ENCODE measurements around the gene DDX47.
"Not testable (repeated sequence)": the region's sequence is repeated elsewhere in the genome, so short reads cannot be mapped to it uniquely, and the experiment has no call there.

Gene DDX47

DNA sequence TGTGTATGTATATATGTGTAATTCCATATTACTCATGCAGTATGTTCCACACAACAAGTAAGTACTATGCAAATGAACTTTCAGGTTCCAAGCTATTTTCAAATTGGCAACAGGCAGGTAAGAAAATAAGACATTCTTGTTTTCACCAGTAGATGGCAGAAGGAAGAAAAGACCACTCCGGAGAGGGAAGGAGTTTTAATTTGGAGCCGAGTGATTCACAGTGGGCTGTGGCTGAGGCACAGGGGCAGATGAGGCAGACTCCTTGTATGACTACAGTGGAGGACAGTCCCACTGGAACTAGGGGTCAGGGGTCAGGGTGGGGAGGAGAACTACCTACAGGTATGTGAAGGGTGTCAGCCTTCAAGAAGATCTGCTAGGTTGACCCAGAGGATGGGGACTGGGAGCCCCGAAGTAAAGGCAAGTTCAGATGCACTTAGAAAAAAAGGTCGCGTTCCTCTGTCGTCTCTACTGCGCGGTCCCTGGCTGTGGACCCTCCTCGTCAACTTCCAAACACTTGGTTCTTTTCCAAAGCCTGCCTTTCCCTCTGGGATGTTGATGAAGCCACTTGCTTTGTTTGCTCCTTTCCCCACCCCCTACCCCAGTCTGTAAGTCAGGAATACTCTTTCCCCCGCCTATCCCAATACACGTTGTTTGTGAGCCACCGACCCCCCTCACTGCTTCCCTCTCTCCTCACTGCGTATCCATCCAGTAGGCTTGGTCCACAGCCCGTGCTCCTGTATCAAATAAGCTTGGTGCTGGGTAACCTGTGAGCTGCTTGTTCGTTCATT, 24.1 kb downstream of the DDX47 start:
- peak; percentile 83 to 90 for DNase-seq (ENCODE audit: low read depth in 2 of 2)
- H3K4me3 ChIP-seq (replicated peaks in 1 of 2; ENCODE audit: low read depth in 2 of 2, low read length in 2 of 2): no peak overlapping the region
- TF ChIP-seq, protein P1, sequence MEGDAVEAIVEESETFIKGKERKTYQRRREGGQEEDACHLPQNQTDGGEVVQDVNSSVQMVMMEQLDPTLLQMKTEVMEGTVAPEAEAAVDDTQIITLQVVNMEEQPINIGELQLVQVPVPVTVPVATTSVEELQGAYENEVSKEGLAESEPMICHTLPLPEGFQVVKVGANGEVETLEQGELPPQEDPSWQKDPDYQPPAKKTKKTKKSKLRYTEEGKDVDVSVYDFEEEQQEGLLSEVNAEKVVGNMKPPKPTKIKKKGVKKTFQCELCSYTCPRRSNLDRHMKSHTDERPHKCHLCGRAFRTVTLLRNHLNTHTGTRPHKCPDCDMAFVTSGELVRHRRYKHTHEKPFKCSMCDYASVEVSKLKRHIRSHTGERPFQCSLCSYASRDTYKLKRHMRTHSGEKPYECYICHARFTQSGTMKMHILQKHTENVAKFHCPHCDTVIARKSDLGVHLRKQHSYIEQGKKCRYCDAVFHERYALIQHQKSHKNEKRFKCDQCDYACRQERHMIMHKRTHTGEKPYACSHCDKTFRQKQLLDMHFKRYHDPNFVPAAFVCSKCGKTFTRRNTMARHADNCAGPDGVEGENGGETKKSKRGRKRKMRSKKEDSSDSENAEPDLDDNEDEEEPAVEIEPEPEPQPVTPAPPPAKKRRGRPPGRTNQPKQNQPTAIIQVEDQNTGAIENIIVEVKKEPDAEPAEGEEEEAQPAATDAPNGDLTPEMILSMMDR (IDR thresholded peaks at IDR 0.05; ENCODE audit: low read depth, low read length): peak; percentile 58

DNA sequence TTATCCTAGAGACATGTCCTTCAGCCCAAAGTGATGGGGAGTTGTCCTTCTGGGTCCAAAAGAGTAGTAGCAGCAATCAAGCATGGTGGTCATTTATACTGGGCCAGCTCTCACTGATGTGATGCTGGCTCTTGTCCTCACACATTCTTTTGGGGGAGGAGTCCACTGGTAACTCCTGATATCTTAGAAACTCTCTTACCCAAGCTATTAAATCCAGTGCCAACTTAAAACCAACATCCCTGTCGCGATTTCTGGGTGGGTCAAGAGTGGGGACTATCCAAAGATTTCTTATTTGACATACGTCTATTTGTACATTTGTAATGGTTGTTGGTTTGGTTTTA, 24.6 kb downstream of the DDX47 start:
- no peak overlapping the region for H3K4me3 ChIP-seq (replicated peaks in 1 of 2; ENCODE audit: low read depth in 2 of 2, low read length in 2 of 2)
- DNase-seq (ENCODE audit: low read depth in 2 of 2): no peak
- TF ChIP-seq, protein P1 (IDR thresholded peaks at IDR 0.05; ENCODE audit: low read depth, low read length): no peak

DNA sequence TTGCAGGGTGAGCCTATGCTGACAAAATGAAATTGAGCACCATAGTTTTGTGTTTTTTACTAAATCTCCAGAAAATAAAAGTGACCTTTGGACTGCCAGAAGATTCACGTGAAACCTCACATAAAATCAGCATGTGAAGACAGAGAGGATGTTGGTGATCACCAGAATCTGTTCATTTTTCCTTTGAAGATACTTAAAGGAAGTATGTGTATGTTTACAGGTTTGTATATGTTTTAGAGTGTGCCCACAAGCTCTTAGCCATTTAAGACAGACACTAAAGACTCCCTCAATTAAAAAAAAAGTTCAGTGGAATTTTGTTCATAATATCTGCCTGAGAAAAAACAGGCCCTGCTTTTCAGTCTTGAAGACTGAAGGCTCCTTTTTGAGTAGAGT, 25.9 kb downstream of the DDX47 start:
- no peak for DNase-seq (ENCODE audit: low read depth in 2 of 2)
- TF ChIP-seq, protein P1 (IDR thresholded peaks at IDR 0.05; ENCODE audit: low read depth, low read length): no peak
- H3K4me3 ChIP-seq (replicated peaks in 1 of 2; ENCODE audit: low read depth in 2 of 2, low read length in 2 of 2): no peak overlapping the region

DNA sequence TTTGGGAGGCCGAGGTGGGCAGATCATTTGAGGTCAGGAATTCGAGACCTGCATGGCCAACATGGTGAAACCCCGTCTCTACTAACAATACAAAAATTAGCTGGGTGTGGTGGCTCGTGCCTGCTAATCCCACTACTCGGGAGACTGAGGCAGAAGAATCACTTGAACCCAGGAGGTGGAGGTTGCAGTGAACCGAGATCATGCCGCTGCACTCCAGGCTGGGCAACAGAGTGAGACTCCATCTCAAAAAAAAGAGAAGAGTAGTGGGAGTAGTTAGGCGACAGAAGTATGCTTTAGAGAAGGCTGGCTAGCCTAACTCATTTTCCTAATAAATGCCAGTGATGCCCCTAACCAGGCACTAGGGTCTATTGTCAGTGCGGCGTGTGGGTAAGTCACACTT, 26.3 kb downstream of the DDX47 start:
- not testable (repeated sequence) for DNase-seq (ENCODE audit: low read depth in 2 of 2); H3K4me3 ChIP-seq (replicated peaks in 1 of 2; ENCODE audit: low read depth in 2 of 2, low read length in 2 of 2)

DNA sequence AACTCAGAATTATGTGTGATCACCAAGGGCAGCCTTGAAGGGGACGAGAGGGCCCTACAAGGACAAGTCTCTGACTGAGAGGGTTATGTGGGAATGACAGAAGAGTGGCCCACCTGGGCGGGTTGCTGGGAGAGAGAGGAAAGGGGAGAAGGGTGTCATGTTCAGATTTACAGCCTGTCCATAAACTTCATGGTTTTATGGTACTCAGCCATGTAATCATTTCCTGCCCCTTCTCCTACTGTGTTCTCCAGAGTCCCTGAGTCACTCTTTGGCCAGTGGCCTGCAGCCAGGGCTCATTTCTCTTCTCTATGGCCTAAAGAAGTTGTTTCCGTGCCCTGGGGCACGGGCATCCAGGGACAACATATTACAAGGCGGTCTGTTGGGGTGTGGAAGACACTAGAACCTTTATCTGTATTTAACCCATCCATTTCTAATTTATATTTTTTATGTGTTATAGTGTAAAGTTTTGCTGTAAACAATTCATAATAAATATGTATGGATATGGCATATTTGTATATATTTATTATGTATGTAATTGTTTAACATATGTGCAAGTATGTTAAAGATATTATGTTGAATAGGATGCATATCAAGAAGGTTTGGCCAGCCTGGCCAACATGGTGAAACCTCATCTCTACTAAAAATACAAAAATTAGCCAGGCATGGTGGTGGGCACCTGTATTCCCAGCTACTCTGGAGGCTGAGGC, 26.9 kb downstream of the DDX47 start:
- TF ChIP-seq, protein P1 (IDR thresholded peaks at IDR 0.05; ENCODE audit: low read depth, low read length): no peak
- DNase-seq (ENCODE audit: low read depth in 2 of 2): peak; percentile 76 to 85
- H3K4me3 ChIP-seq (replicated peaks in 1 of 2; ENCODE audit: low read depth in 2 of 2, low read length in 2 of 2): no peak overlapping the region

DNA sequence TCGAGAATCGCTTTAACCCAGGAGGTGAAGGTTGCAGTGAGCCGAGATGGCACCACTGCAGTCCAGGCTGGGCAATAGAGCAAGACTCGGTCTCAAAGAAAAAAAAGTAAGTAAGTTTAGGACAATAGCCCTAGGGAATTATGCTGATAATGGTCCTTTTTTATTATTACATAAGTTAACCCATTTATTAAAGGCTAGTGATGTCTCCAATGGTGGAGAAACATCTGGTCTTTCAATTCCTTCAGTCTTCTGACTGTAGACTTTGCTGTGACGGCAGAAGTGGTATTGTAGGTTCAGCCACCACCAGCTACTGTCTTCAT, 27.4 kb downstream of the DDX47 start:
- TF ChIP-seq, protein P1 (IDR thresholded peaks at IDR 0.05; ENCODE audit: low read depth, low read length): no peak
- no peak overlapping the region for H3K4me3 ChIP-seq (replicated peaks in 1 of 2; ENCODE audit: low read depth in 2 of 2, low read length in 2 of 2)
- no peak for DNase-seq (ENCODE audit: low read depth in 2 of 2)

DNA sequence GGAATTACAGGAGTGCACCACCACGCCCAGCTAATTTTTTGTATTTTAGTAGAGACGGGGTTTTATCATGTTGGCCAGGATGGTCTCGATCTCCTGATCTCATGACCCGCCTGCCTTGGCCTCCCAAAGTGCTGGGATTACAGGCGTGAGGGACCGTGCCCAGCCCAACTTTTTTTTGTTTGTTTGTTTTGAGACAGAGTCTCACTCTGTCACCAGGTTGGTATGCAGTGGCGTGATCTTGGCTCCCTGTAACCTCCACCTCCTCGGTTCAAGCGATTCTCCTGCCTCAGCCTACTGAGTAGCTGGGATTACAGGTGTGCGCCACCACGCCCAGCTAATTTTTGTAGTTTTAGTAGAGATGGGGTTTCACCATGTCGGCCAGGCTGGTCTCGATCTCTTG, 28.3 kb downstream of the DDX47 start:
- not testable (repeated sequence) for H3K4me3 ChIP-seq (replicated peaks in 1 of 2; ENCODE audit: low read depth in 2 of 2, low read length in 2 of 2); DNase-seq (ENCODE audit: low read depth in 2 of 2)

DNA sequence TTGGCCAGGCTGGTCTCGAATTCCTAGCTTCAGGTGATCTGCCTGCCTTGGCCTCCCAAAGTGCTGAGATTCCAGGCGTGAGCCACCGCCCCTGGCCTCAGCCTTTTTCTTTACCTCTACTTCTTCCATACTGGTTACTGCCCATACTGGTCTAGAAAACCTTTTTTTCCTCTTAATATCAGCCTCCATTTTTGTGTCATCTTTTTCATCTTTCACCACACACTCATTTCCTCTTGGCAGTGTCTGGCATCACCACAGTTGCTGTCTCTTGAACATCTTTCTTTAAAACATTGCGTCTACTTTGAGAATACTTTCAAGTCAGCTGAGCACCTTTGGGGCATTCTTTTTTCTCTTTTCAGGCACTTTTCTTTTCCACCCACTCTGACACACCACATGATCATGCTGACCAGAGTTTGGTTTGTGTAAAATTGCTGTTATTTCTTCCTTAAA, 32.7 kb downstream of the DDX47 start:
- no peak overlapping the region for H3K4me3 ChIP-seq (replicated peaks in 1 of 2; ENCODE audit: low read depth in 2 of 2, low read length in 2 of 2)
- TF ChIP-seq, protein P1 (IDR thresholded peaks at IDR 0.05; ENCODE audit: low read depth, low read length): no peak
- DNase-seq (ENCODE audit: low read depth in 2 of 2): no peak

DNA sequence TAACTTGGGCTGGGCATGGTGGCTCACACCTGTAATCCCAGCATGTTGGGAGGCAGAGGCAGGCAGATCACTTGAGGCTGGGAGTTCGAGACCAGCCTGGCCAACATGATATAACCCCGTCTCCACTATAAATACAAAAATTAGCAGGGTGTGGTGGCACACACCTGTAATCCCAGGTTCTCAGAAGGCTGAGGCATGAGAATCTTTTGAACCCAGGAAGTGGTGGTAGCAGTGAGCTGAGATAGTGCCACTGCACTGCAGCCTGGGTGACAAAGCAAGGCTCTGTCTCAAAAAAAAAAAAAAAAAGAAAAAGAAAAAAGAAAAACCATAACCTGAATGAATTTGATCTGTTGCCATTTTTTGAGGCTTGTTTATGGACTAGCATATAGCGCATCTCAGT, 33.6 kb downstream of the DDX47 start:
- DNase-seq (ENCODE audit: low read depth in 2 of 2); H3K4me3 ChIP-seq (replicated peaks in 1 of 2; ENCODE audit: low read depth in 2 of 2, low read length in 2 of 2): not testable (repeated sequence)

Data from cardiac fibroblast (primary cell).